ENCODE measurements around the gene SNRPB. TPM values are rescaled to one million over a fixed set of nuclear protein-coding genes. Genes with fewer than 3 reads are reported as not detected.

SNRPB gene
- total RNA-seq: 100 to 1,000 TPM in 1 of 2 donors, 10 to 100 TPM in 1; 45.8 to 110 TPM
- polyA plus RNA-seq (ENCODE audit: insufficient read length in 2 of 2): 10 to 100 TPM; 77.0 to 87.2 TPM
- long read RNA-seq, donor 1, transcript SNRPB-201 (7 exons, 1,154 nt): major isoform, 30 of 88 reads
- long read RNA-seq, donor 1, transcript SNRPB-202 (7 exons, 1,008 nt): minor isoform, 11 of 88 reads
- long read RNA-seq, donor 1, partial matches to known transcripts: 47 of 88 reads
- long read RNA-seq, donor 1, other reads (novel, unspliced or antisense): 0 of 88 reads
- long read RNA-seq, donor 2, transcript SNRPB-201 (7 exons, 1,154 nt): major isoform, 22 of 25 reads
- long read RNA-seq, donor 2, partial matches to known transcripts: 0 of 25 reads
- long read RNA-seq, donor 2, other reads (novel, unspliced or antisense): 0 of 25 reads
- long read RNA-seq, donor 3, transcript SNRPB-201 (7 exons, 1,154 nt): major isoform, 23 of 38 reads
- long read RNA-seq, donor 3, transcript SNRPB-202 (7 exons, 1,008 nt): minor isoform, 10 of 38 reads
- long read RNA-seq, donor 3, partial matches to known transcripts: 5 of 38 reads
- long read RNA-seq, donor 3, other reads (novel, unspliced or antisense): 0 of 38 reads
- long read RNA-seq, donor 4, transcript SNRPB-202 (7 exons, 1,008 nt): minor isoform, 44 of 370 reads
- long read RNA-seq, donor 4, transcript SNRPB-201 (7 exons, 1,154 nt): major isoform, 120 of 370 reads
- long read RNA-seq, donor 4, partial matches to known transcripts: 190 of 370 reads
- long read RNA-seq, donor 4, other reads (novel, unspliced or antisense): 13 of 370 reads

- Histone ChIP-seq H3K9me3 (ENCODE audit: control insufficient read depth, insufficient read depth, low read length) (no peaks in the 10 kb centered on the region), H3K36me3 (ENCODE audit: control insufficient read depth, insufficient read depth, low read length) (peaks cover 15% of the 10 kb centered on the region), H3K4me3 (ENCODE audit: low read depth, low read length) (peak within 1 kb of the TSS; percentile 90), H3K27me3 (ENCODE audit: control insufficient read depth, insufficient read depth, low read length) (no peaks in the 10 kb centered on the region), H3K27ac (ENCODE audit: low read depth, low read length) (peak within 1 kb of the TSS; percentile 96), H3K4me1 (ENCODE audit: control insufficient read depth, insufficient read depth, low read length) (peaks cover 13% of the 10 kb centered on the region)
- WGBS (ENCODE audit: insufficient coverage): 0% methylated on average over 53 of the region's 53 CpGs
- DNase-seq (ENCODE audit: low read depth in 4 of 6, low spot score in 6 of 6): peak; percentile 92 to 99 (median 96)
Measured at GRCh38 chr20:2470423-2471193, at the start of gene SNRPB. SNRPB (minus strand) TSS chr20:2470789; CDS start chr20:2470690, 99 bp downstream.

- Histone ChIP-seq H3K36me3 (ENCODE audit: control insufficient read depth, insufficient read depth, low read length) (no peaks in the 10 kb centered on the region), H3K9me3 (ENCODE audit: control insufficient read depth, insufficient read depth, low read length) (no peaks in the 10 kb centered on the region), H3K27ac (ENCODE audit: low read depth, low read length) (no peak overlapping the region), H3K27me3 (ENCODE audit: control insufficient read depth, insufficient read depth, low read length) (peaks cover 2% of the 10 kb centered on the region), H3K4me3 (ENCODE audit: low read depth, low read length) (no peak overlapping the region), H3K4me1 (ENCODE audit: control insufficient read depth, insufficient read depth, low read length) (peaks cover 5% of the 10 kb centered on the region)
- WGBS (ENCODE audit: insufficient coverage): 95% methylated on average over 3 of the region's 4 CpGs
- no peak for DNase-seq (ENCODE audit: low read depth in 4 of 6, low spot score in 6 of 6)
Measured at GRCh38 chr20:2519115-2519809, 48.7 kb upstream of the SNRPB start.

GRCh38 chr20:2518558-2518957, 48.0 kb upstream of the SNRPB start:
- no peaks in the 10 kb centered on the region for H3K36me3 ChIP-seq (ENCODE audit: control insufficient read depth, insufficient read depth, low read length)
- no peaks in the 10 kb centered on the region for H3K4me1 ChIP-seq (ENCODE audit: control insufficient read depth, insufficient read depth, low read length)
- H3K9me3 ChIP-seq (ENCODE audit: control insufficient read depth, insufficient read depth, low read length): no peaks in the 10 kb centered on the region
- H3K4me3 ChIP-seq (ENCODE audit: low read depth, low read length): no peak overlapping the region
- peaks cover 2% of the 10 kb centered on the region for H3K27me3 ChIP-seq (ENCODE audit: control insufficient read depth, insufficient read depth, low read length)
- WGBS (ENCODE audit: insufficient coverage): 70% methylated on average over 2 of the region's 4 CpGs
- H3K27ac ChIP-seq (ENCODE audit: low read depth, low read length): no peak overlapping the region
- no peak for DNase-seq (ENCODE audit: low read depth in 4 of 6, low spot score in 6 of 6)

GRCh38 chr20:2518096-2518495, 47.5 kb upstream of the SNRPB start:
- Histone ChIP-seq H3K4me3 (ENCODE audit: low read depth, low read length) (no peak overlapping the region), H3K4me1 (ENCODE audit: control insufficient read depth, insufficient read depth, low read length) (no peaks in the 10 kb centered on the region), H3K9me3 (ENCODE audit: control insufficient read depth, insufficient read depth, low read length) (no peaks in the 10 kb centered on the region), H3K27ac (ENCODE audit: low read depth, low read length) (no peak overlapping the region), H3K27me3 (ENCODE audit: control insufficient read depth, insufficient read depth, low read length) (peaks cover 2% of the 10 kb centered on the region), H3K36me3 (ENCODE audit: control insufficient read depth, insufficient read depth, low read length) (no peaks in the 10 kb centered on the region)
- no peak for DNase-seq (ENCODE audit: low read depth in 4 of 6, low spot score in 6 of 6)
- 77% methylated on average over 6 of the region's 10 CpGs for WGBS (ENCODE audit: insufficient coverage)

- no peak overlapping the region for H3K4me3 ChIP-seq (ENCODE audit: low read depth, low read length)
- DNase-seq (ENCODE audit: low read depth in 4 of 6, low spot score in 6 of 6): no peak
- 65% methylated on average over 2 of the region's 2 CpGs for WGBS (ENCODE audit: insufficient coverage)
Measured at GRCh38 chr20:2516399-2516798, 45.8 kb upstream of the SNRPB start.

GRCh38 chr20:2515203-2515602, 44.6 kb upstream of the SNRPB start:
- Histone ChIP-seq H3K36me3 (ENCODE audit: control insufficient read depth, insufficient read depth, low read length) (no peaks in the 10 kb centered on the region), H3K27ac (ENCODE audit: low read depth, low read length) (no peak overlapping the region), H3K4me1 (ENCODE audit: control insufficient read depth, insufficient read depth, low read length) (no peaks in the 10 kb centered on the region), H3K9me3 (ENCODE audit: control insufficient read depth, insufficient read depth, low read length) (no peaks in the 10 kb centered on the region), H3K27me3 (ENCODE audit: control insufficient read depth, insufficient read depth, low read length) (peaks cover 2% of the 10 kb centered on the region), H3K4me3 (ENCODE audit: low read depth, low read length) (no peak overlapping the region)
- no peak for DNase-seq (ENCODE audit: low read depth in 4 of 6, low spot score in 6 of 6)
- no CpG with 5 or more reads among the region's 1 CpG for WGBS (ENCODE audit: insufficient coverage)

More at GRCh38 chr20:2516399-2516798, 45.8 kb upstream of the SNRPB start:
- Histone ChIP-seq H3K4me1 (ENCODE audit: control insufficient read depth, insufficient read depth, low read length) (no peaks in the 10 kb centered on the region), H3K27ac (ENCODE audit: low read depth, low read length) (no peak overlapping the region), H3K36me3 (ENCODE audit: control insufficient read depth, insufficient read depth, low read length) (no peaks in the 10 kb centered on the region), H3K9me3 (ENCODE audit: control insufficient read depth, insufficient read depth, low read length) (no peaks in the 10 kb centered on the region), H3K27me3 (ENCODE audit: control insufficient read depth, insufficient read depth, low read length) (peaks cover 2% of the 10 kb centered on the region)

- Histone ChIP-seq H3K27me3 (ENCODE audit: control insufficient read depth, insufficient read depth, low read length) (no peaks in the 10 kb centered on the region), H3K4me3 (ENCODE audit: low read depth, low read length) (no peak overlapping the region), H3K4me1 (ENCODE audit: control insufficient read depth, insufficient read depth, low read length) (peaks cover 13% of the 10 kb centered on the region), H3K27ac (ENCODE audit: low read depth, low read length) (no peak overlapping the region), H3K36me3 (ENCODE audit: control insufficient read depth, insufficient read depth, low read length) (no peaks in the 10 kb centered on the region), H3K9me3 (ENCODE audit: control insufficient read depth, insufficient read depth, low read length) (no peaks in the 10 kb centered on the region)
- no CpG with 5 or more reads among the region's 3 CpGs for WGBS (ENCODE audit: insufficient coverage)
- no peak for DNase-seq (ENCODE audit: low read depth in 4 of 6, low spot score in 6 of 6)
Measured at GRCh38 chr20:2509794-2510193, 39.2 kb upstream of the SNRPB start.

- Histone ChIP-seq H3K36me3 (ENCODE audit: control insufficient read depth, insufficient read depth, low read length) (no peaks in the 10 kb centered on the region), H3K4me1 (ENCODE audit: control insufficient read depth, insufficient read depth, low read length) (peaks cover 13% of the 10 kb centered on the region), H3K4me3 (ENCODE audit: low read depth, low read length) (peak overlapping the region; percentile 96), H3K27ac (ENCODE audit: low read depth, low read length) (peak overlapping the region; percentile 69), H3K9me3 (ENCODE audit: control insufficient read depth, insufficient read depth, low read length) (no peaks in the 10 kb centered on the region), H3K27me3 (ENCODE audit: control insufficient read depth, insufficient read depth, low read length) (no peaks in the 10 kb centered on the region)
- 0% methylated on average over 1 of the region's 9 CpGs for WGBS (ENCODE audit: insufficient coverage)
- no peak for DNase-seq (ENCODE audit: low read depth in 4 of 6, low spot score in 6 of 6)
Measured at GRCh38 chr20:2509468-2509781, 38.8 kb upstream of the SNRPB start.
